Gastrocnemius medialis (tissue), 4 donors: ENCODE measurements around the gene NBEA.

Experiments
- POLR2A ChIP-seq, 2 donors: fragments of 450-650 bp; IDR thresholded peaks; one replicate each; pipeline ENCODE4 v1.6.1; 2017; ENCODE audit warnings: antibody characterized with exemption in 2 of 2, mild to moderate bottlenecking in 2 of 2, moderate library complexity in 2 of 2
- TF ChIP-seq, protein P1 (sequence below), 5 experiments: fragments of 450-650 bp in 3 of 5; fragments of 200-600 bp in 2 of 5; sonication (generic) in 2 of 5; IDR thresholded peaks in 4 of 5; conservative IDR thresholded peaks in 1 of 5; 1 replicate in 4 of 5; 2 replicates in 1 of 5; pipeline ENCODE4 v1.5.1; 2016 to 2019; ENCODE audit warnings: antibody characterized with exemption in 5 of 5, mild to moderate bottlenecking in 3 of 5, moderate library complexity in 3 of 5

DNA sequence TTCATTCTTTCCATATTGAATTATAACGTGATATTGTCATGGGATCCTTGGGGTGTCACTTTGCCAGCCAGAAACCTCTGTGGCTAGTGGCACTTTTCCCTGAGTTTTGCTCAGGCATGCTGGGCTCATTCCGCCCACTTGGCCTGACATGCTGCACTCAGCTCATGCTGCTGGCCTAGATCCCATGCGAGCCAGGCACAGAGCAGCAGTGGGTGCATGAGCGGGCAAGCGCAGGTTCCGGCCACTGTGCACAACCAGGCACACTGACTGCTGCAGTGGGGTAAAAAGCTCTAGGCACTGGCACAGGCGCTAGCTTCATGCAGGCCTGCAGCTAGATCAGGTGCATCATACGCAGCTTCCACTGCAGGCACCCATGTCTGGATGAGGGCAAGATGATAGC, 313.2 kb downstream of the NBEA start:
- no peak for TF ChIP-seq POLR2A (IDR thresholded peaks at IDR 0.05)
- TF ChIP-seq, protein P1, sequence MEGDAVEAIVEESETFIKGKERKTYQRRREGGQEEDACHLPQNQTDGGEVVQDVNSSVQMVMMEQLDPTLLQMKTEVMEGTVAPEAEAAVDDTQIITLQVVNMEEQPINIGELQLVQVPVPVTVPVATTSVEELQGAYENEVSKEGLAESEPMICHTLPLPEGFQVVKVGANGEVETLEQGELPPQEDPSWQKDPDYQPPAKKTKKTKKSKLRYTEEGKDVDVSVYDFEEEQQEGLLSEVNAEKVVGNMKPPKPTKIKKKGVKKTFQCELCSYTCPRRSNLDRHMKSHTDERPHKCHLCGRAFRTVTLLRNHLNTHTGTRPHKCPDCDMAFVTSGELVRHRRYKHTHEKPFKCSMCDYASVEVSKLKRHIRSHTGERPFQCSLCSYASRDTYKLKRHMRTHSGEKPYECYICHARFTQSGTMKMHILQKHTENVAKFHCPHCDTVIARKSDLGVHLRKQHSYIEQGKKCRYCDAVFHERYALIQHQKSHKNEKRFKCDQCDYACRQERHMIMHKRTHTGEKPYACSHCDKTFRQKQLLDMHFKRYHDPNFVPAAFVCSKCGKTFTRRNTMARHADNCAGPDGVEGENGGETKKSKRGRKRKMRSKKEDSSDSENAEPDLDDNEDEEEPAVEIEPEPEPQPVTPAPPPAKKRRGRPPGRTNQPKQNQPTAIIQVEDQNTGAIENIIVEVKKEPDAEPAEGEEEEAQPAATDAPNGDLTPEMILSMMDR (IDR thresholded peaks at IDR 0.05 in 4 of 5, conservative IDR thresholded peaks at IDR 0.05 in 1 of 5): no peak
